ENCODE data around the gene ZNF865. TPM values are rescaled to one million over a fixed set of nuclear protein-coding genes. Genes with fewer than 3 reads are reported as not detected.
A peak's percentile ranks its signal among the peaks of the same experiment; 100 is the strongest.

The ZNF865 gene
- total RNA-seq, 2 donors from 2014 or later, result 11.2 to 11.4 TPM

GRCh38 chr19:55641426-55642152, 36.1 kb downstream of the ZNF865 start:
- no peak for TF ChIP-seq CTCF (IDR thresholded peaks at IDR 0.05)
- Histone ChIP-seq H3K9me3 (no peaks in the 10 kb centered on the region), H3K27ac (peak overlapping the region; percentile 94 to 97), H3K27me3 (no peaks in the 10 kb centered on the region), H3K4me3 (peak overlapping the region; percentile 85 to 97), H3K4me1 (peaks cover 0 to 69% of the 10 kb centered on the region in 2 donors), H3K36me3 (peaks cover 11% of the 10 kb centered on the region)
- no peak for DNase-seq (ENCODE audit: low spot score)

- Histone ChIP-seq H3K9me3 (no peaks in the 10 kb centered on the region), H3K4me3 (peak overlapping the region; percentile 85 to 97), H3K4me1 (peaks cover 0 to 67% of the 10 kb centered on the region in 2 donors), H3K27me3 (no peaks in the 10 kb centered on the region), H3K36me3 (peaks cover 11% of the 10 kb centered on the region), H3K27ac (peak overlapping the region; percentile 94 to 97)
- DNase-seq (ENCODE audit: low spot score), result no peak
- TF ChIP-seq CTCF (IDR thresholded peaks at IDR 0.05), result no peak
These were observed 36.9 kb downstream of the ZNF865 start for GRCh38 chr19:55642153-55643002.

GRCh38 chr19:55643003-55643886, 37.8 kb downstream of the ZNF865 start, which contains the start of gene ZNF581:
TSS of gene ZNF581 (plus strand) at chr19:55643649. CDS start at chr19:55644572, 923 bp downstream.
- peak within 1 kb of the TSS; percentile 94 to 97 for H3K27ac ChIP-seq
- peaks cover 11% of the 10 kb centered on the region for H3K36me3 ChIP-seq
- DNase-seq (ENCODE audit: low spot score), result peak; percentile 84
- H3K4me3 ChIP-seq, result peak within 1 kb of the TSS; percentile 85 to 97
- peaks cover 0 to 65% of the 10 kb centered on the region in 2 donors for H3K4me1 ChIP-seq
- H3K9me3 ChIP-seq, result no peaks in the 10 kb centered on the region
- H3K27me3 ChIP-seq, result no peaks in the 10 kb centered on the region
- TF ChIP-seq CTCF (IDR thresholded peaks at IDR 0.05), result no peak

- Histone ChIP-seq H3K27me3 (no peaks in the 10 kb centered on the region), H3K36me3 (peaks cover 11% of the 10 kb centered on the region), H3K4me1 (peaks cover 0 to 70% of the 10 kb centered on the region in 2 donors), H3K27ac (peak overlapping the region; percentile 94 to 97), H3K9me3 (no peaks in the 10 kb centered on the region), H3K4me3 (peak overlapping the region; percentile 85 to 97)
- TF ChIP-seq CTCF (IDR thresholded peaks at IDR 0.05), result no peak
- DNase-seq (ENCODE audit: low spot score), result no peak
These were observed 38.4 kb downstream of the ZNF865 start for GRCh38 chr19:55643887-55644176.

- Histone ChIP-seq H3K4me3 (peak overlapping the region; percentile 85 to 97), H3K4me1 (peaks cover 0 to 71% of the 10 kb centered on the region in 2 donors), H3K9me3 (no peaks in the 10 kb centered on the region), H3K27me3 (no peaks in the 10 kb centered on the region), H3K36me3 (peaks cover 11% of the 10 kb centered on the region), H3K27ac (peak overlapping the region; percentile 94 to 97)
- no peak for TF ChIP-seq CTCF (IDR thresholded peaks at IDR 0.05)
- no peak for DNase-seq (ENCODE audit: low spot score)
These were observed 38.9 kb downstream of the ZNF865 start for GRCh38 chr19:55644191-55644833.
